GM19328 (cell line): ENCODE measurements around the gene MYADML2.
A peak's percentile ranks its signal among the peaks of the same experiment; 100 is the strongest.

ENCODE experiments used
- ATAC-seq: cut with Tn5 transposase; IDR thresholded peaks from one replicate; pipeline ENCODE4 v1.9.1; 2021; ENCODE audit warnings: mild to moderate bottlenecking, moderate library complexity; ENCODE audit not compliant: unreplicated experiment

MYADML2 gene

GRCh38 chr17:81912441-81913309 lies 34.4 kb downstream of the MYADML2 start:
- ATAC-seq: no peak

GRCh38 chr17:81911969-81912368 lies 35.1 kb downstream of the MYADML2 start:
- ATAC-seq: no peak

- peak; percentile 69 for ATAC-seq
Measured at GRCh38 chr17:81911277-81911961, 35.6 kb downstream of the MYADML2 start, which contains the start of gene PCYT2. PCYT2 (minus strand) TSS chr17:81911399; CDS start chr17:81911355, 44 bp downstream.

- peak; percentile 27 for ATAC-seq
Measured at GRCh38 chr17:81910840-81911276, 36.2 kb downstream of the MYADML2 start.

GRCh38 chr17:81909966-81910839 lies 36.8 kb downstream of the MYADML2 start:
- ATAC-seq: no peak

- ATAC-seq: no peak
Measured at GRCh38 chr17:81909231-81909630, 37.8 kb downstream of the MYADML2 start.

- no peak for ATAC-seq
Measured at GRCh38 chr17:81908793-81909192, 38.2 kb downstream of the MYADML2 start.

- no peak for ATAC-seq
Measured at GRCh38 chr17:81907219-81908145, 39.6 kb downstream of the MYADML2 start.

GRCh38 chr17:81906476-81907218 lies 40.4 kb downstream of the MYADML2 start:
- ATAC-seq: no peak

- ATAC-seq: no peak
Measured at GRCh38 chr17:81905993-81906392, 41.0 kb downstream of the MYADML2 start.

- no peak for ATAC-seq
Measured at GRCh38 chr17:81905424-81905875, 41.6 kb downstream of the MYADML2 start.

- no peak for ATAC-seq
Measured at GRCh38 chr17:81904600-81905423, 42.2 kb downstream of the MYADML2 start.

- ATAC-seq: no peak
Measured at GRCh38 chr17:81903896-81904599, 43.0 kb downstream of the MYADML2 start.

GRCh38 chr17:81903415-81903831 lies 43.6 kb downstream of the MYADML2 start:
- ATAC-seq: no peak

GRCh38 chr17:81902653-81903414 lies 44.2 kb downstream of the MYADML2 start:
- no peak for ATAC-seq

GRCh38 chr17:81902023-81902652 lies 44.9 kb downstream of the MYADML2 start, which contains the start of gene NPB:
NPB (plus strand) TSS chr17:81902238; CDS start chr17:81902278, 40 bp downstream.
- no peak for ATAC-seq
